Effector CD8-positive, alpha-beta T cell (primary cell): ENCODE results near the gene GAL3ST2.
"Not testable (repeated sequence)": the region's sequence is repeated elsewhere in the genome, so short reads cannot be mapped to it uniquely, and the experiment has no call there.

Source experiments
- DNase-seq: peaks from one replicate; lab custom pipeline; 2025; lab: John Stamatoyannopoulos, UW

The GAL3ST2 gene

DNA sequence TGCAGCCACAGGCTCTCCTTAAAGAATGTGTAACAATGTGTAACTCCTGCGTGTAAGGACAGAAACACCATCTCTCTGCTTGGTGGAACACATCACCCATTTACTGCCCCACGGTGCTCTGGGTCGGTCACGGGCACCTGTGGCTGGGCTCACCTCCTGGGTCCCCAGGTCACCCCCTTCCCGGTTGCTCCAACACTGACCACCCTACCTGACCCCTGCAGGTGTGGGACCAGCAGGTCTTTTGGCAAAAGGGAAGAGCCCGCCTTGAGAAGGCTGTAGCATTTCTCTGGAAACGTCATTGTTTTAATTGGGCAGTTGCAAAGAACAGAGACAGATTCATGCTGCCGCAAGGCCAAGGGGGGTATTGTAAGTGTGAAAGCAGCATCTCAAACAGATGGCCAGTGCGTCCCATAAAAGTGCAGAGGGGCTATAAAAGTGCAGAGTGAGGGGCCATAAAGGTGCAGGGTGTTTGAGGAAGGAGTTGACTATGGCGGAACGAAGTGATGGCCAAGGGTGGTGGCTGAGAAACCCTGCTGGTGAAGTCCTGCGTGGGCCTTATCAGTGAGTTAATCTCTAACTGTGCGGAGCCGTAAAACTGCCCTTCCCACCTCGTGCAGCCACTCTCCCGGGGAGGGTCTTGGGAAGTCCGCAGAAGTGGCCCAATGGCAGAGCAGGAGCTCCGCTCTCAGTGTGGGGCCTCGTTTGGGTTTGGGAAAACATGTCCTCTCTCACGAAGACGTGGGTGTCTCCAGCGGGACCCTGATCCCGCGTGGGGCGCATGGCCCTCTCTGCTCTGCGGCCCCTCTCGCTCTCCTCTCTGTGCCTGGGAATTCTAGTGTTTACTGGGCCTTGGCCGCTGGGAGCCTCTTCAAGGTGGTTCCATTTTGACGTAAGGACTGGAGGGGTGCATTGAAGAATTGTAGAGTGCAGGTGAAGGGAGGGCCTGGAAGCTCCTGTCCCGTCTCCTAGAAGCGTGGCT is 18.7 kb downstream of the GAL3ST2 start:
- no peak for DNase-seq

DNA sequence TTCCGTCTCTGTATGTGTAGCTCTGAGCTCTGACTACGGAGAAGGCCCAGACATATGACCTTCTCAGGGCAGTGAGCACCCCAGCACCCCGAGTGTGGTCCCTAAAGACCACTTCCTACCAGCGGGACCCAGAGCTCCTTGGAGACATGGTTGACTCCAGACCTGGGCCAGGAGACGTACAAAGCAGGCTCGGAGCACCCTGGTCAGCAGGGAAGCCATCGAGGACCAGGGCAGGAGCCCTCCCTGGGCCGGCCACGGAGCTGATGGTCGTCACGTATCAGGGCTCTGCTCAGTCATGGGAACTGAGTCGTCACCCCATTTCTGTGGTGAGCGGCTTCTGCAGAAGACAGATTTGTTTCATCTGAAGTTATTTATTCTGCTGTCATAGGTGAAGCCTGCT is 19.6 kb downstream of the GAL3ST2 start:
- no peak for DNase-seq

DNA sequence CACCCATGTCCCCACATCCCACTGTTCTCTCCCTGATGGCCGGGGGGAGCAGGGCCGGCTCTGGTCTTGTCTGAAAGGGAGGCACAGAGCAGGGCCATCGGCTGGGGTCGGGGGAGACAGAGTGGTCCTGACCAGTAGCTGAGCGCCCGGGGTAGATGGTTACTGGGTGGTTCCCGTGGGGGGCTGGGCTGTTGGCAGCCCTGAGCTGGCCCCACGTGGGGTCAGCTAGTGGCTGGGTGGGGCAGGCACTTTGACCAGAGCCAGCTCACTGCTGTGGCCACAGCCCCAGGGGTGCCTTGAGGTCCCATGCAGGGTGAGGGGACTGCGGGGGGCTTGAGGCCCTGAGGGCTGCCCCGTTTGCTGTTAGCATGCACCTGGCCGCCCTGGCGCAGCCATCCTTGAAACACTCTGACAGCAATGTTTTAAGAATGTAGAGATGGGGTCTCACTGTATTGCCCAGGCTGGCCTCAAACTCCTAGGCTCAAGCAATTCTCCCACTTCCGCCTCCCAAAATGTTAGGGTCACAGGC is 20.1 kb downstream of the GAL3ST2 start:
- DNase-seq = no peak

DNA sequence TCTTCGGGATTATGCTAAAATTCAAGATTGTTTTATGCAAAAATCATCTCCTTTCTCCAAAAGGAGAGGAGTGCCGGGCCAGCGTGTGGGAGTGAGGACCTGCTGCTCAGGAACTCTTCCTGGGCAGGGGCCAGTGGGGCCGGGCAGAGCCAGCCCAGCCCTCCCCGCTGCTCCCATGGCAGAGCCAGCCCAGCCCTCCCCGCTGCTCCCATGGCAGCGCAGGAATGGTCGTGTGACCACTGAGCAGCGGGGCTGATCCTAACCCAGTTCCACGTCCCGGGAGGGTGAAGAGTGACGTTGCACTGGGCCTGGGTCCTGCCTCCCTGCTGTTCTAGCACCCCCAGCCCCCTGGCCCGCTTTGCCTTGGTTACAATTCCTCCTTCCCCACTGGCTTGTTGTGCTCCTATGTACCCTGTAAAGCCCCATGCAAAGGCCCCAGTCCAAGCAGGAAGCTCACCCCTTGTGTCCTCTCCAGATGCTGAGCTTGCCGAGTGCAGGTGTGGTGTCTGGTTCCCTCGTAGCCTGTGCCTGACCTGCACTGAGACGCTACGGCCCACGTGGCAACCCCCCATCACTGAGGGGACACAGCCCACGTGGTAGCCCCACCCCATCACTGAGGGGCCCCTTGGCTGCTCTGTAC is 20.9 kb downstream of the GAL3ST2 start:
- no peak for DNase-seq

DNA sequence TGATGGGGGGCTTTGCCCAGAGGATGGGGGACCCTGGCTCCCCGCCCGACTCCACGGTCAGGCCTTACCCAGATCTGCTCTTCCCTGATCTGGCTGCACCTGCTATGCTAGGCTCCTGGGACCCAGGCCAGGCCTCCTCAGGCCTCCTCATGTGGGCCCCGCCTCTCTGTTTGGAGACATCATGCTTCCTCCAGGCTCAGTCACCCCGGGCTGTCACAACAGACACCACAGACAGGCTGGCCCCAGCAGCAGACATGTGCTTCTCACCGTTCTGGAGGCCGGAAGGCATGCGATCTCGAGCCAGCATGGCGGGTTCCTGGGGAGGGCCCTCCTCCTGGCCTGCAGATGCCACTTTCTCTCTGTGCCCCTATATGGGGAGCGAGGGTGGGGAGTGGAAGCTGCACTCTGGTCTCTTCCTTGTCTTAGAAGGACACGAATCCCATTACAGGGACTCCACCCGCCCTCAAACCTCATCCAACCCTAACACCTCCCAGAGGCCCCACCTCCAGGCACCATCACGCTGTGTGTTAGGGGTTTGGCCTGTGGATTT is 21.5 kb downstream of the GAL3ST2 start:
- no peak for DNase-seq

DNA sequence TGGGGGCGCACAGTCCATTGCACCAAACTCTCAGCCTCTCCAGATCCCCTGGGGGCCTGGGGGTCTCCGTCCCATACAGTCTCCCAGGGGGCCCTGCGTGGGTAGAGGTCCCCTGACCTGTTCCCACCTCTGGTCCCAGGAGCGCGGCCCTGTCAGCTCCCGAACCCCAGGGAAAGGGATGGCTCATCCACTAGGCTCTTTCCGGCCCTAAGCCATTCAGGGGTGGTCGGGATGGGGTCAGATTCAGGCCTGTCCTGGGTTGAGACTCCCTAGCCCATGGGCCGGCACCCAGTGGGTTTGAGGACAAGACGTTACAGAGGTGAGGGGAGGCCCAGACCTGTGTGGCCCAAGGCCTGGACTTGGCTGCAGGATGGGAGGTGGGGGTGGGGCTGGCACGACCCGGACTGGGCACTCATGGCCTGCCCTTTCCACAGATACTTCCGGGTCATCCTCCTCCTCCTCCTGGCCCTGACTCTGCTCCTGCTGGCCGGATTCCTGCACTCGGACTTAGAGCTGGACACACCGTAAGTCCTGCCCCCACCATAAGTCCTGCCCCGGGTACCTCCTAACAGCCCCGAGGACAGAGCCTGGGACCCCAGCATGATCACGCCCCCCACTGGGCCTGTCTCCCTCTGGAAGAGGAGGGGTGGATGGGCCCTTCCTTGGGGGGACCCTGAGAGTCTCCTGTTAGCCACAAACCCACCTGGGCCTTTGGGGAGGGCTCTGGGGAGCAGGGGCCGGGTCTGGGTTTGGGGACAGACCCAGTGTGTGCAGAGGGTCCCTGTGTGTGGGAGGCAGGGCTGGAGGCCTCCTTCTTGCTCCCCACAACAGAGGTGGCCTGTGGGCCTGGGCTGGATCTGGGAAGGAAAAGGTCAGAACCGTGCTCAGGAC is 22.3 kb downstream of the GAL3ST2 start:
- DNase-seq = no peak

DNA sequence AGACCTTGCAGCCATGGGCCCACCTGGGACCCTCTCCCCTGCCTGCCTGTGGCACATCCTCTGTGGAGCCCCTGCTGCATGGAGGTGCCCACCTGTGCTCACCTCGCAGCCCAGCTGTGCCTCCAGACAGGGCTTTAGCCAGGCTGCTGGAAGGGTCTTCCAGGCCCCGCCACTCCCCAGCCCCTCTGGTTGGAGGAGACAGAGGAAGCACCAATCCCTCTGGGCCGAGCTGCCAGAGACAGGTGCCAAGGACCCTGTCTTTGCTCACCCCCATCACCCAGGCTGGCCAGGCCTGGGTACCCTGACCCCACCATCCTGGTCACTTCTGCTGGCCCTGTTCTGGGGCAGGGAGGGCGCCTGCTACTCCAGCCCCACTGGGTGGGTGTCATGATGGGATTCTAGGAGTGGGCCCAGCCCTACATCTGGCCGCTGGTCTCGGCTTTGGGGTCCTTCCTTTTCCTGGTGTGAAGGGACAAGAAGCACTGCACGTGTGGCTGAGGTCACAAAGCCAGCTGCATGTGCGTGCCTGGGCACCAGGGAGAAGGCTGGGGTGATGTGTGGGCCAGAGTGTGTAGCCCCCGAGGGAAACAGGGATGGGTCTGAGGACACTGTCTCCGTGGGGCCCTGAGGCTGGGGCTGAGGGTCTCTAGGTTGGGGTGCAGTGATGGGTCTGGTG is 23.0 kb downstream of the GAL3ST2 start:
- DNase-seq = no peak

DNA sequence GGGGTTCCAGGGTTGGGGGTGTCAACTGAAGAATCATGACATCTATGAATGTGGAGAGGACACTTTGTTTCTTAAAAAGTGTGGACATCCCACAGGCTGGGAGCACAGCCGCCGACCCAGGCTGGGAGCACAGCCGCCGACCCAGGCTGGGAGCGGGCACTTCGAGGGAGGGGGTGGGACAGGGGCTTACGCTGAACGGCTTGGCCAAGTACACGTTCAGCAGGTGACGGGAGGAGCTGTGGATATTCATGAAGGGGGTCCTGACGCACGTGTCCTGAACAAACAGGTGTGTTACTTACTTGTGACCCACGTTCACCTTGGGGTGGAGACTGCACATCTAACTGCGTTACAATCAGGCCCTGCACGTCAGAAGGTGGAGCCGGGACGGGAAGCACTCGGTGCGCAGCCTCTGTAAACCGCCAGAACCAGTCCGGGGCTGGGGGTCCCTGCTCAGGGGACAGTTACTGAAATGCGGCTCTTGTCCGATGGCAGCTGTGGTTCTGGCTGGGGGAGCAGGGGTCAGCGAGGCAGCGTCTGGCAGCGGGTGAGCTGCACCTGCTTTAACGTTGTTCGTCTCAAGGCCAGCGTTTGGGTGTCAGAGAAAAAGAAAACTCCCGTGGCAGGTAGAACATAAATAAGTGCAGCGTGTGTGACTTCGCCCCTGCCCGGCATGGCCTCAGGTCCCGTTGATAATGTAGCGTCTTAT is 23.7 kb downstream of the GAL3ST2 start:
- DNase-seq = not testable (repeated sequence)

DNA sequence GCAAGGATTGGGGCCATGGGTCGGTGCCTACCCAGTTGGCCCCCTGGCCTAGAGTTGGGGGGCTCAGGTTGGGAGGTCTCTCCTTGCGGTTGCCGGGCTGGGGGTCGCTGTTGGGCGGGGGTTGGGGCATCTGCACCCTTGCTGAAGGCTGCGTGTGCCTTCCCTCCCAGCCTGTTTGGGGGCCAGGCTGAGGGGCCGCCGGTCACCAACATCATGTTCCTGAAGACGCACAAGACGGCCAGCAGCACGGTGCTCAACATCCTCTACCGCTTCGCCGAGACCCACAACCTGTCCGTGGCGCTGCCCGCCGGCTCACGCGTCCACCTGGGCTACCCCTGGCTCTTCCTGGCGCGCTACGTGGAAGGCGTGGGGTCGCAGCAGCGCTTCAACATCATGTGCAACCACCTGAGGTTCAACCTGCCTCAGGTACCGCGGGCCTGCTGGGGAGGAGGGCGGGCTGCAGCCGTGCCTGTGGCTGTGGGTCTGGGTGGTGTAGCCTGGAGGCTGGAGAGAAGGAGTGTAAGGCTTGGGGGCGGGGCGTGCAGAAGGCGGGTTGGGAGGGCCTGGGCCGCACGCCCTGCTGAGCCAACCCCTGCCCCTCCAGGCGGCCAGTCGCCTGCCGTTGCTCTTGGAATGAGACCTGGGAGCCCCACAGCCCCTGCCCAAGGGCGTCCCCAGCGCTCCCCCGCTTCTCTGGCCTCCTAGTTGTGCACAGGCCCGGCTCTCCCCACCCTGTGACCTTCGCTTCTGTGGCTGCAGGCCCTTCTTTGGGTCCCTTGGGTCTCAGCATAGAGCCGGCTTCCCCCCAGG is 25.2 kb downstream of the GAL3ST2 start:
- DNase-seq = no peak

DNA sequence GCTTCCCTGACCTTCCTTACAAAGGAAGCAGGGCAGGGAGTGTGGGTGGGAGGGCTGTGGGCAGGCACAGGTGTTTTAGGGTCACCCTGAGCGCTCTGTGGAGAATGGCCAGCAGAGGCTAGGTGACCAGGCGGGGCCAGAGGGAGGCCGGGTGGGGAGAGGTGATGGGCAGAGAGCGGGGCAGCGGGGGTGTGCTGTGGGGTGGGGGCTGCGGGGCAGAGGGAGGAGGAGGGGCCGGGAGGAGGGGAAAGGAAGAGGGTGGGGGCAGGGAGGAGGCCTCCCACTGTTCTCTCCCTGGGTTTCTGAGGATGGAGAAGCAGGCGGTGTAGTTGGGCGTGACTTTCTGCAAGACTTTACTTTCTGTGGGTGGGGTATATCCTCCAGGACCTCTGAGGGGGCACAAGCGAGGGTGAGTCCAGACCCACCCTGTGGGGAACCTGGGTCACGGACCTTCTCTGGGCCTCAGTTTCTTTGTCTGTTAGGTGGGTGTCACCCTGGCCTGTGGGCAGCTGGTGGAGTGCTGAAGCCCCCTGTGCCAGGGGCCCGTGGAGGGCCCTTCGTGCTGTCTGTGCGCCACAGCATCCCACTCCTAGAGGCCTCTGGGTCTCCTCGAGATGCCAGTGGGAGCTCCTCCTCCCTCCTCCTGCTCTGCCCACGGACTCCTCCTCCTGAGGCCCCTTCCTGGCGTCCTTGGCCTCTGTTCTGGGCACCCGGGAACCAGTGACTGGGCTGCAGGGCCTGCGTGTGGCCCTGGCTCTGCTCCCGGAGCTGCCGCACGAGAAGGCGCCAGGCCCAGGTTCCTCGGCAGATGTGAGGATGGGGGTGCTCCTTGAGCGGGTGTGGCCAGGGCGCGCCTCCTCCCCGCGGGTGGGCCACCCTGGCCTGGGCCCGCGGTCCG is 26.0 kb downstream of the GAL3ST2 start:
- DNase-seq = no peak

DNA sequence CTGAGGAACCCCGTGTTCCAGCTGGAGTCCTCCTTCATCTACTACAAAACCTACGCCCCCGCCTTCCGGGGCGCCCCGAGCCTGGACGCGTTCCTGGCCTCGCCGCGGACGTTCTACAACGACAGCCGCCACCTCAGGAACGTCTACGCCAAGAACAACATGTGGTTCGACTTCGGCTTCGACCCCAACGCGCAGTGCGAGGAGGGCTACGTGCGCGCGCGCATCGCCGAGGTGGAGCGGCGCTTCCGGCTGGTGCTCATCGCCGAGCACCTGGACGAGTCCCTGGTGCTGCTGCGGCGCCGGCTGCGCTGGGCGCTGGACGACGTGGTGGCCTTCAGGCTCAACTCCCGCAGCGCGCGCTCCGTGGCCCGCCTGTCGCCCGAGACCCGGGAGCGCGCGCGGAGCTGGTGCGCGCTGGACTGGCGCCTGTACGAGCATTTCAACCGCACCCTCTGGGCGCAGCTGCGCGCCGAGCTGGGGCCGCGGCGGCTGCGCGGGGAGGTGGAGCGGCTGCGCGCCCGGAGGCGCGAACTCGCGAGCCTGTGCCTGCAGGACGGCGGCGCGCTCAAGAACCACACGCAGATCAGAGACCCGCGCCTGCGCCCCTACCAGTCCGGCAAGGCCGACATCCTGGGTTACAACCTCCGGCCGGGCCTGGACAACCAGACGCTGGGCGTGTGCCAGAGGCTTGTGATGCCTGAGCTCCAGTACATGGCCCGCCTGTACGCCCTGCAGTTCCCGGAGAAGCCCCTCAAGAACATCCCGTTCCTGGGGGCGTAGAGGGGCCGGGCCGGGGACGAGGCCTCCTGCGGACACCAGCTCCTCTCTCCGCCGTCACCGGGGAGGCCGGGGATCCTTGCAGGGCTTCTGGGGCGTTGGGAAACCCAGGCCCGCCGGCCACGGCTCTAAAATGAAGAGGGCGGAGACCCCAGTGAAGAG is 27.0 kb downstream of the GAL3ST2 start:
- DNase-seq = no peak

DNA sequence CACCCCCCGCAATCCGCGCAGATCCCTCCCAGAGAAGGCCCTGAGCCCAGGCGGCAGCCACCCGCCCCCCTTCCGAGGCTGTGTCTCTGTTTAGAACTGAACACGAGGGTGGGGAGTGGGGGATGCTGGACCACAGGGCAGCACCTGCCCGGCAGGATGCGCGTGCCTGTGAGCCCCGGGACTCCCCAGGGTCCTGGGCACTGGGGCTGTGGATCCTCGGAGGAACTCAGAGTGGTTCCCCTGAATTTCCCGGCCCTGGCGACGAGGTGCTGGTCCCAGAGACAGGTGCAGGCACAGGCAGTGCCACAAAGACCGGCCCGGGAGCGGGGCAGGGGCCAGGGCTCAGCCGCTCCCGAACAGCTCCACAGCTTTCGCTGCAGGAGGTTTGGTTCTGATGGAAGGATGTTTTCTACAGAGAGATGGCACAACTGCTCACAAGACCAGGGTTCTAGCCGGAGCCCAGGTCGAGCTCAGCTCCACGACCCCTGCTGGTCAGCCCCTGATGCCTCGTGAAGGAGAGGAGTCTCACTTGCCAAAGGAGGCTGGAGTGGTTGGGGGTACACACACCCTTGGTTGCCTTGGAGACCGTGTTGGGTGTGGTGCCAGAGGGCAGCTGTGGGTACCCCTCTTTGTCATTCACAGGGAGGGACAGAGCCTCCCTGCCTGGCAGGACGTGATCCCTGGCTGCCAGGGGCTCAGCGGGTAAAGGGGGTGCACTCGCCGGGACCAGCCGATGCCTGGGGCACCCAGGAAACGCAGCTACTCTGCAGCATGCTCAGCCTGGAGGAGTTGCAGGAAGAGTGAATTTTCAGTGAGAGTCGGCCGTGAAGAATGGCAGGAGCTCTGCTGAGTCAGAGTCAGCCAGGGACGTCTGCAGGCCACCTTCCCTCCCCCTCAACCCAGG is 28.0 kb downstream of the GAL3ST2 start:
- DNase-seq = no peak

DNA sequence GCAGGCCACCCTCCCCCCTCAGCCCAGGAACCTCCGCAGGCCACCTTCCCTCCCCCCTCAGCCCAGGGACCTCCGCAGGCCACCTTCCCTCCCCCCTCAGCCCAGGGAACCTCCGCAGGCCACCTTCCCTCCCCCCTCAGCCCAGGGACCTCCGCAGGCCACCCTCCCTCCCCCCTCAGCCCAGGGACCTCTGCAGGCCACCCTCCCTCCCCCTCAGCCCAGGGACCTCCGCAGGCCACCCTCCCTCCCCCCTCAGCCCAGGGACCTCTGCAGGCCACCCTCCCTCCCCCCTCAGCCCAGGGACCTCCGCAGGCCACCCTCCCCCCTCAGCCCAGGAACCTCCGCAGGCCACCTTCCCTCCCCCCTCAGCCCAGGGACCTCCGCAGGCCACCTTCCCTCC is 29.6 kb downstream of the GAL3ST2 start:
- not testable (repeated sequence) for DNase-seq

DNA sequence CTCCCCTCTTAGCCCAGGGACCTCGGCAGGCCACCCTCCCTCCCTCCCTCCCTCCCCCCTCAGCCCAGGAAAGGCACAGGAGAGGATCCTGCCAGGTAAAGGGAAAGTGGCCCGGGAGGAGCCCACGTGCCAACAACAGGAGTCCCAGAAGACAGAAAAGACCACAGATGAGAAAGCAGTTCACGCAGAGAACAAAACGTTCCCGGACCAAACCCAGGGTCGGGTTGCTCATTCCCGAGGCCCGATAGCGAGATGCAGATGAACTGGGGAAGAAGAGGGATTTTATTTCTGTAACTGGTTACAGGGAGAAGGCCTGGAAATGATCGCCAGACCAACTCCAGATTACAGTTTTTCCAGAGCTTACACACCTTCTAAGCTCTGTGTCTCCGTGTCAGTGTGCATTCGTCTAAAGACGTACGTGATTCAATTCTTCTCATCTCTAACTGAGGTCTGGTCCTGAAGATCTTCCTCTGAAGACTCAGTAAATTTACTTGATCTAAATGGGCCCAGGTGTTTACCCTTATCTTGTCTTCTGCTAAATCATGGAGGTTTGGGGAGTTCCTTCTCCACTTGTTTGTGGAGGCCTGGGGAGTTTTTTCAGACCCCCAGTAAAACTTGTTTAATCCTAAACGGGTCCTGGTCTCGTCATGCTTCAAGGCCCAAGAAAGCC is 31.6 kb downstream of the GAL3ST2 start:
- no peak for DNase-seq

DNA sequence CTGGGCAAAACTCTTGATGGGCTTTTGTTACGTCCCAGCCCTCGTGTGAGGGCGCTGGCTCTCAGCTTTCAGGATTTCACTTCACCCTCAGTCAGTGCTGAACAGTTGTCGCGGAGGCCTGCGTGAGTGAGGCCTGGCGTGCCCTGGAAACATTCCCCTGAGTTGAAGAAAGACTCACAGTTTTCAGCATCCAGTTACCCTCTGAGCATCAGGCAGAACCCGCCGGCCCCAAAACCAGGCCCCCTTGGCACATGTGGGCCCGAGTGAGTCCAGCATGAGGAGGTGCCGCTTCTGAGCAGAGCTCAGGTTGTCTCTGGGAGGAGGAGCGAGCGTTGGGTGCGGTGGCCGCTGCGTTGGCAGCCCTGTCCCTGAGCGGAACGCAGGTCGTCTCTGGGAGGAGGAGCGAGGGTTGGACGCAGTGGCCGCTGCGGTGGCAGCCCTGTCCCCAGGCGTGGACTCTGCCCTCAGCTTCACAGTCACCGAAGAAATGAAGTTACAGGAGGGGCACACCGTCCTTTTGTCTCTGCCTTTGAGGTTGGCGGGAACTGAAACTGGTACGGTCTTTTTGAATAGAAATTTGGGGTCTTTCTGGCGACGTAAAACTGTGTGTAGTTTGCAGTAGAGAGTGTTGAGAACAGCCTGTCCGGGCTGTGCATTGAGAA is 32.2 kb downstream of the GAL3ST2 start, which contains the start of gene NEU4:
Gene NEU4 (plus strand): TSS at position 473 of the 662 bp plus-strand sequence. CDS start 5,292 bp downstream, outside the sequence.
- DNase-seq = no peak
